ENCODE measurements around the gene NCAN. TPM values are rescaled to one million over a fixed set of nuclear protein-coding genes. Genes with fewer than 3 reads are reported as not detected.
A peak's percentile ranks its signal among the peaks of the same experiment; 100 is the strongest.

Gene NCAN
- total and polyA plus RNA-seq, 9 of the 15 experiments (the other 6 are each of a cell fraction or from before 2014, with no cell fraction given), result 0.04 TPM; not detected in 8

DNA sequence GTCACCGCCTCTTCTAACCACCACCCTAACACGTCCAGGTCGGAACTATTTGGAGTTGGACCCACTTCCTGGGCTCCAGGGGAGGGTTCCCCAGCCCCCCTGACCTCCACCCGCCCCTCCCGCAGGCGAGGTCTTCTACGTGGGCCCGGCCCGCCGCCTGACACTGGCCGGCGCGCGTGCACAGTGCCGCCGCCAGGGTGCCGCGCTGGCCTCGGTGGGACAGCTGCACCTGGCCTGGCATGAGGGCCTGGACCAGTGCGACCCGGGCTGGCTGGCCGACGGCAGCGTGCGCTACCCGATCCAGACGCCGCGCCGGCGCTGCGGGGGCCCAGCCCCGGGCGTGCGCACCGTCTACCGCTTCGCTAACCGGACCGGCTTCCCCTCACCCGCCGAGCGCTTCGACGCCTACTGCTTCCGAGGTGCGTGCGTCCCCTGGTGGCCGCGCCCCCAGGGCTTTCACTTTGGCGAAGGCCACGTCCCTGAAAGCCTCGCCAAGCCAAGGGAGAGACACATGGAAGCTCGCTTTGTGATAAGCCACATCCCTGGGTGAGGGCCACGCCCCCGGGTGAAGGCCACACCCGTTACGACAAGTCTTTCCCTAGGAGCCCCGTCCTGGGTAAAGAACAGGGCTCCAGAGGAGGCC, 13.2 kb downstream of the NCAN start (continued):
- TF ChIP-seq, protein P1, sequence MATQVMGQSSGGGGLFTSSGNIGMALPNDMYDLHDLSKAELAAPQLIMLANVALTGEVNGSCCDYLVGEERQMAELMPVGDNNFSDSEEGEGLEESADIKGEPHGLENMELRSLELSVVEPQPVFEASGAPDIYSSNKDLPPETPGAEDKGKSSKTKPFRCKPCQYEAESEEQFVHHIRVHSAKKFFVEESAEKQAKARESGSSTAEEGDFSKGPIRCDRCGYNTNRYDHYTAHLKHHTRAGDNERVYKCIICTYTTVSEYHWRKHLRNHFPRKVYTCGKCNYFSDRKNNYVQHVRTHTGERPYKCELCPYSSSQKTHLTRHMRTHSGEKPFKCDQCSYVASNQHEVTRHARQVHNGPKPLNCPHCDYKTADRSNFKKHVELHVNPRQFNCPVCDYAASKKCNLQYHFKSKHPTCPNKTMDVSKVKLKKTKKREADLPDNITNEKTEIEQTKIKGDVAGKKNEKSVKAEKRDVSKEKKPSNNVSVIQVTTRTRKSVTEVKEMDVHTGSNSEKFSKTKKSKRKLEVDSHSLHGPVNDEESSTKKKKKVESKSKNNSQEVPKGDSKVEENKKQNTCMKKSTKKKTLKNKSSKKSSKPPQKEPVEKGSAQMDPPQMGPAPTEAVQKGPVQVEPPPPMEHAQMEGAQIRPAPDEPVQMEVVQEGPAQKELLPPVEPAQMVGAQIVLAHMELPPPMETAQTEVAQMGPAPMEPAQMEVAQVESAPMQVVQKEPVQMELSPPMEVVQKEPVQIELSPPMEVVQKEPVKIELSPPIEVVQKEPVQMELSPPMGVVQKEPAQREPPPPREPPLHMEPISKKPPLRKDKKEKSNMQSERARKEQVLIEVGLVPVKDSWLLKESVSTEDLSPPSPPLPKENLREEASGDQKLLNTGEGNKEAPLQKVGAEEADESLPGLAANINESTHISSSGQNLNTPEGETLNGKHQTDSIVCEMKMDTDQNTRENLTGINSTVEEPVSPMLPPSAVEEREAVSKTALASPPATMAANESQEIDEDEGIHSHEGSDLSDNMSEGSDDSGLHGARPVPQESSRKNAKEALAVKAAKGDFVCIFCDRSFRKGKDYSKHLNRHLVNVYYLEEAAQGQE (IDR thresholded peaks at IDR 0.05; ENCODE audit: borderline replicate concordance), result peak; percentile 83
- TF ChIP-seq, protein P1 (CRISPR knock-in tag; IDR thresholded peaks at IDR 0.05; ENCODE audit: low read depth), result peak; percentile 44; the same call in 1 of the 2 replicates
- TF ChIP-seq GABPA (tag; conservative IDR thresholded peaks at IDR 0.05; ENCODE audit: low read depth) (peak; percentile 49), TCF3 (CRISPR knock-in tag; IDR thresholded peaks at IDR 0.05) (peak; percentile 40; the same call in 1 of the 2 replicates), FOXK2 (conservative IDR thresholded peaks at IDR 0.05 in 1 of 2, IDR thresholded peaks at IDR 0.05 in 1 of 2; ENCODE audit: low read depth in 2 of 2) (peak in 1 of 2 experiments; percentile 67; a peak in 1 of 4 replicates)
- TF ChIP-seq, protein P2, sequence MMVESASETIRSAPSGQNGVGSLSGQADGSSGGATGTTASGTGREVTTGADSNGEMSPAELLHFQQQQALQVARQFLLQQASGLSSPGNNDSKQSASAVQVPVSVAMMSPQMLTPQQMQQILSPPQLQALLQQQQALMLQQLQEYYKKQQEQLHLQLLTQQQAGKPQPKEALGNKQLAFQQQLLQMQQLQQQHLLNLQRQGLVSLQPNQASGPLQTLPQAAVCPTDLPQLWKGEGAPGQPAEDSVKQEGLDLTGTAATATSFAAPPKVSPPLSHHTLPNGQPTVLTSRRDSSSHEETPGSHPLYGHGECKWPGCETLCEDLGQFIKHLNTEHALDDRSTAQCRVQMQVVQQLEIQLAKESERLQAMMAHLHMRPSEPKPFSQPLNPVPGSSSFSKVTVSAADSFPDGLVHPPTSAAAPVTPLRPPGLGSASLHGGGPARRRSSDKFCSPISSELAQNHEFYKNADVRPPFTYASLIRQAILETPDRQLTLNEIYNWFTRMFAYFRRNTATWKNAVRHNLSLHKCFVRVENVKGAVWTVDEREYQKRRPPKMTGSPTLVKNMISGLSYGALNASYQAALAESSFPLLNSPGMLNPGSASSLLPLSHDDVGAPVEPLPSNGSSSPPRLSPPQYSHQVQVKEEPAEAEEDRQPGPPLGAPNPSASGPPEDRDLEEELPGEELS (CRISPR knock-in tag; IDR thresholded peaks at IDR 0.05; ENCODE audit: borderline replicate concordance), result peak; percentile 99

All from K562 (cell line).